ENCODE results near the gene CRYAA.
"Not testable (repeated sequence)": the region's sequence is repeated elsewhere in the genome, so short reads cannot be mapped to it uniquely, and the experiment has no call there.

- TF ChIP-seq POLR2A, CTCF (IDR thresholded peaks at IDR 0.05): not testable (repeated sequence)
Measured at GRCh38 chr21:43153601-43154000, 15.2 kb upstream of the CRYAA start.

Data from adrenal gland (tissue), 5 donors.